RPMI8226 (cell line): ENCODE data around the gene ZMYND8.
"Not testable (repeated sequence)": the region's sequence is repeated elsewhere in the genome, so short reads cannot be mapped to it uniquely, and the experiment has no call there.

Experiments
- DNase-seq: peaks from one replicate; pipeline ENCODE4 v3.0.0-alpha.2; 2015

Gene ZMYND8

DNA sequence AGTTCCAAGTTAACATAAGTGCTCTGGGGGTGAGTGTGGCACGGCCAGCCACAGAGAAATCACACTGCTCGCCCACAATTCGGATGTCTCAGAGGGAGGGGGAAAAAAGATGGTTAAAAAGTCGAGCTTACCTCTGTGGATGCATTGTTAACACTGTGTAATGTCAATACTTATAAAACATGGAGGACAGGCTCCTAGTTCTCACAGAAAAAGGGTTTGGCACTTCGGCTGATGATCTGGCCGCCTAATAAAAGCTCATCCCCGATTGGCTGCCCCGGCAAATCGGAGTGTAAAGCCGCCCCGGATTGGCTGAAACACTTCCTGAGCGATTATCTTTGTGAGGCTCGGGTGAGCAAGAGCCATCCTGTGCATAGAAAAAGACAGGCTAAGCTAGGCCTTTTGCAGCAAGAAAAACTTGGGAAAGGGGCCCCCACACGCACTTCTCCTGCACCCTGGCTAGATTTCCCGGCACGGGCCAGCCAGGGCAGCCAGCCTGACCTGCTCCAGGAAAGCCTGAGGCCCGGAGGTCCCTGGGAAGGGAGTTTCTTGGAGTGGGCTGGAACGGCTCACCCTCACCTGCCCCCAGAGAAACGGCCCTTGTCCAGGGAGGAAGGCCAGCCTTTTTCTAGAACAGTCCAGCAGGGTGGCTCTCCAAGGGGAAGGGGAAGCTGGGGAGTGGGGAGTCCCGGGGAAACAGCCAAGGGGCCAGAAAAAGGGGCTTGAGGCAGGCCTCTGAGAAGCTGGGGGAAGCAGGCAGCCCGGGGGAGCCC lies at the start of gene ZMYND8:
TSS of gene ZMYND8 (minus strand) at position 174 of the 770 bp plus-strand sequence. CDS start at position 145, 29 bp downstream.
- DNase-seq = peak; percentile 87

GRCh38 chr20:47405775-47406325 lies 49.4 kb upstream of the ZMYND8 start:
- DNase-seq = no peak

DNA sequence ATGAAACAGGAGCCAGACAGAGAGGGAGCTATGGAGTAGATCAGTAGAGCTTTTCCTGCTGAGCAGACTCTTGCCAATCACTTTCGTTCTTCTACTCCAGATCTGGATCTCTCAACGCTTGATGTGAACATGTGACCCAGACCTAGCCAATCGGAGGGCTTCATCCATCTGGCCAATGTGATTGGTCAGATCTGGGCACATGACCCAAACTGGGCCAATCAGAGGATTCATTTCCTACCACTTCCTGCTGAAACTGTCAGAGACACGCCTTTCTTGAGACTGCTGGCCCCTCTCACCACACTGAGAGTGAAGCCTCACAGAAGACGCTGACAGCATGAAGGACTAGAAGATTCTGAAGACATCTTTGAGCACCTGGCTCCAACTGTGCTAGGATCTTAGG lies 44.2 kb upstream of the ZMYND8 start:
- no peak for DNase-seq

- DNase-seq = no peak
These were observed 41.3 kb upstream of the ZMYND8 start for GRCh38 chr20:47397652-47398301.

- no peak for DNase-seq
These were observed 40.4 kb upstream of the ZMYND8 start for GRCh38 chr20:47396762-47397476.

GRCh38 chr20:47393796-47394514 lies 37.5 kb upstream of the ZMYND8 start:
- not testable (repeated sequence) for DNase-seq

GRCh38 chr20:47392721-47393073 lies 36.2 kb upstream of the ZMYND8 start:
- no peak for DNase-seq

DNA sequence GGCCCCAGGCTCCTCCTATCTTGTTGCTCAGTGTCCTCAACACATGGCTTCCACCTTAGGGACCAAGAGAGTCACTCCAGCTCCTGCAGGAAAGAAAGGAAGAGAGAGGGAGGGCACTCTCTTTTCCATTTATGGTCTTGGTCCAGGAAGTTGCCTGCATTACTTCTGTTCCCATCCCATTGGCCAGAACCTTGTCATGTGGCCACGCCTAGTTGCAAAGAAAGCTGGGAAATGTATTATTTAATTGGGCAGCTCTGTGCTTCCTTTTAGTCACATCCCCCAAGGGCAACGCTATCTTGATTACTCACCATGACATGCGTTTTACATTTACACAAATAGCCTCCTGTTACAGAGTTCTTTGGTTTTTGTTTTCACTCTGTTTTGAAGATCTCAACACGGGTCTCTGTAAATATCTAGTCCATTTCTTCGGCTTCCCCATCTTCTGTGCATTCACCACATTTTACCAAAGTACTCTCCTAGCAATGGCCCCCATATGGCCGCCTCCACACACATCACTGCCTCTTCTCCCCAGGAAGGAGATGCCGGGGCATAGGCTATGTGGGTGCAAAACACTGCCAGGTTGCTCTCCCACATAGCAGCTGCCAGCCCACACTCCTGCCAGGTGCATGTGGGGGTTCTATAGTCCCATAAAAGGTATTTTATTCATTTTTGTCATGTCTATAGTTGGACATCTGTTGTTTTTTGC lies 35.7 kb upstream of the ZMYND8 start:
- DNase-seq = no peak

DNA sequence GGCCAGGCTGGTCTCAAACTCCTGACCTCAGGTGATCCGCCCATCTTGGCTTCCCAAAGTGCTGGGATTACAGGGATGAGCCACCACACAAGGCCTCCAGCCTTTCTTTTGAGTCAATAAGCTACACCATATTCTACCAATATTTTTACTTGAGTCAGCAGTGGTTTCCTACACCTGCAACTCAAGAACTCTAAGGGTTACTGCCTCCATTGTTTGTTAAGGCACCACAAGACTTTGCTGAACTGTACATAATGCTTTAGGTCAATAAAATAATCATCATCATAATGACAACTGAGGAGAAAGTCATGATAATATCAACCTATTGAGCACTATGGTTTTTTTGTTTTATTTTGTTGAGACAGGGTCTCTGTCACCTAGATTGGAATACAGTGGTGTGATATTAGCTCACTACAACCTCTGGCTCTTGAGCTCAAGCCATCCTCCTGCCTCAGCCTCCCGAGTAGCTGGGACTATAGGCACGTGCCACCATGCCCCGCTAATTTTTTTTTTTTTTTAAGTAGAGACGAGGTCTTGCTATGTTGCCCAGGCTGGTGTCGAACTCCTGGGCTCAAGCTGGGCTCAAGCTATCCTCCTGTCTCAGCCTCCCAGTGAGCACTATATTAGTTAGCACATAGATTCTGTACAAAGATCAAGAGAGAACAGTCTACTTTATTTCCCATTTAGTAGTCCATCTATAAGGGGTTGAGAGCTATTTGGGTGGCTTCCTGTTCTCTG lies 34.9 kb upstream of the ZMYND8 start:
- no peak for DNase-seq

DNA sequence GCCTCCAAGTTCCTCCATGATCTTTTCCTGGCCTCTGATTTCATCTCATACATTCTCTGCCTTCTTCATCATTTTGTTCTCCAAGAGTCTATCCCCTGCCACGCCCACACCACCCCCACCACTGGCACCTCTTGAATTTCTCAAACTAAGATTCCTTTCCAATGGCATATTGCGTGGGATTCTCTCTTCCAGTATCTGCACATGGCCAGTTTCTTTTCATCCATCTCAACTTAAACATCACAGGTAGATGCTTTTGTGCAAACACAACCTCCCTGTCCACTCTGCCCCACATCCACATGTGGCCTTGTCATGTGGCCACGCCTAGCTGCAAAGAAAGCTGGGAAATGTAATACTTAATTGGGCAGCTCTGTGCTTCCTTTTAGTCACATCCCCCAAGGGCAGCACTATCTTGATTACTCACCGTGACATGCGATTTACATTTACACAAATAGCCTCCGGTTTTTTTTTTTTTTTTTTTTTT lies 33.4 kb upstream of the ZMYND8 start:
- no peak for DNase-seq

GRCh38 chr20:47385968-47386367 lies 29.5 kb upstream of the ZMYND8 start:
- DNase-seq = not testable (repeated sequence)

DNA sequence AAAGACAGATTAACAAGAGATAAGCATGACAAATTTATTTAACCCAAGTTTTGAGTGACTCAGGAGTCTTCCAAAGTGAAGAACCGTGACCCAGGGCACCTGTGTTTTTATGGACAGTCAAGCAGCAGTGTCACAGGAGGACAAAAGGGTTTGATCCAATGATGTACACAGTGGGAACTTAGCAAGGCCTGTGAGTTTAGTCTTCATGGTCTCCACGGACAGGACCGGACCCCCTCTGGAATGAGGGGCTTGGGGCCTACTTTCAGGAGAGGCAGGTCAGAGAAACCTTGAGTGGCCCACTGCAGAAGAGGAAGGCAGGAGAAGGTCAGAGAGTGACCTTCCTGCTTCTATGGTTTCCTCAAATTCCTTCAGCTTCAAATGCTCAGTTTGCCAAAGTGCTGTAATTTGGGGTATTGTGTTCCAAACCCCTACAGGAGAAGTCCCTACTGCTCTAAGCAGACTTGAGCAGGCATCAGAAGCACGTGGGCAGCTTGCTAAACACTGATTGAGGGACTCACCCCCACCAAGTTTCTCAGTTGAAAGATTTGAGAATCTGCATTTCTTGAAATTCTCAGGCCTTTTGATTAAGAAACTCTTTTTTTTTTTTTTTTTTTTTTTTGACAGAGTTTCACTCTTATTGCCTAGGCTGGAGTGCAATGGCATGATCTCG lies 26.4 kb upstream of the ZMYND8 start:
- no peak for DNase-seq

GRCh38 chr20:47380481-47380880 lies 24.0 kb upstream of the ZMYND8 start:
- DNase-seq = no peak

DNA sequence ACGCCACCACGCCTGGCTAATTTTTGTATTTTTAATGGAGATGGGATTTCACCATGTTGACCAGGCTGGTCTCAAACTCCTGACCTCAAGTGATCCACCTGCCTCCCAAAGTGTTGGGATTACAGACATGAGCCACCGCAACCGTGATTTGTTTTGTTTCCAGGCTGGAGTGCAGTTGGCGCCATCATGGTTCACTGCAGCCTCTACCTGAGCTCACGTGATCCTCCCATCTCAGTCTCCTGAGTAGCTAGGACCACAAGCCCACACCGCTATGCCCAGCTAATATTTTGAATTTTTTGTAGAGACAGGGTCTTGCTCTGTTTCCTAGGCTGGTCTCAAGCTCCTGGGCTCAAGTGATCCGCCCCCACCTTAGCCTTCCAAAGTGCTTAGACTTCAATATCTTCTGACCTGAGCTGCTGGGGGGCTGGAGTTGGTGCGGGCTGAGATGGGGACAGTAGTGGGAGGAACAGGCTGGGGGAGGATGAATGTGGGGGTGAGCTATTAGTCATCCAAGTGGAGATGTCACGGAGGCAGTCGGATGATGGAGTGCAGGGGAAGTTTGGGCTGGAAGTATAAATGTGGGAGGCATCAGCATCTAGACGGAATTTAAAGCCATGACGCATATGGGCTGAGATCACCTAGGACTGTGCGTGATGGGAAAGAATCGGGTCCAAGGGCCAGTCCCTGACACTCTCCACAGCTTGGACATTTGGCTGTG lies 23.1 kb upstream of the ZMYND8 start:
- no peak for DNase-seq

GRCh38 chr20:47377122-47377722 lies 20.7 kb upstream of the ZMYND8 start:
- no peak for DNase-seq

DNA sequence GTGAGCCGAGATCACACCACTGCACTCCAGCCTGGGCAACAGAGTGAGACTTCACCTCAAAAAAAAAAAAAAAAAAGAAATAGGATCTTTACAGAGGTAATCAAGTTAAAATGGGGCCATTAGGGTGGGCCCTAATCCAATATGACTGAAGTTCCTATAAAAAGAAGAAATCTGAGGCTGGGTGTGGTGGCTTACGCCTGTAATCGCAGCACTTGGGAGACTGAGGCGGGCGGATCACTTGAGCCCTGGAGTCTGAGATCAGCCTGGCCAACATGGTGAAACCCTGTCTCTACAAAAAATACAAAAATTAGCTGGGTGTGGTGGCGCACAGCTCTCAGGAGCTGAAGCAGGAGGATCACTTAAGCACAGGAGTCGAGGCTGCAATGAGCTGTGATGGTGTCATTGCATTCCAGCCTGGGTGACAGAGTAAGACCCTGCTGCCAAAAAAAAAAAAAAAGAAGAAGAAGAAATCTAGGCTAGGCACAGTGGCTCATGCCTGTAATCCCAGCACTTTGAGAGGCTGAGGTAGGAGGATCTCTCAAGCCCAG lies 19.7 kb upstream of the ZMYND8 start:
- not testable (repeated sequence) for DNase-seq

- DNase-seq = not testable (repeated sequence)
These were observed 17.6 kb upstream of the ZMYND8 start for GRCh38 chr20:47374121-47374520.

GRCh38 chr20:47373206-47373733 lies 16.8 kb upstream of the ZMYND8 start:
- DNase-seq = no peak
